ENCODE measurements around the gene DOCK7. TPM values are rescaled to one million over a fixed set of nuclear protein-coding genes. Genes with fewer than 3 reads are reported as not detected.

Gene DOCK7
- total and polyA plus RNA-seq, 2 of the 8 experiments (the other 6 are each of a cell fraction or from before 2014, with no cell fraction given), result 10.2 to 33.7 TPM

Small RNAs within 50 kb of the gene (small RNA-seq; reads per million reads assigned to genes)
- not detected for gene AL451044.1 (ENCODE audit: insufficient read depth)

Other genes with a start within 250 kb of the DOCK7 start
- not detected in 2 replicates for gene ANGPTL3, start 90.9 kb downstream of the DOCK7 start, total RNA-seq (2021; fragmentation: NEBNext Ultra II Directional; extraction: Animal tissue kit (Norgen Biotek cat#: 25700))
- not detected in 2 replicates for gene ANGPTL3, start 90.9 kb downstream of the DOCK7 start, polyA plus RNA-seq (2011; rRNA removed)
- 18.4 and 22.2 TPM in 2 replicates for gene ATG4C, start 95.7 kb upstream of the DOCK7 start, total RNA-seq (2021; fragmentation: NEBNext Ultra II Directional; extraction: Animal tissue kit (Norgen Biotek cat#: 25700))
- 2.5 and 5.1 TPM in 2 replicates for gene ATG4C, start 95.7 kb upstream of the DOCK7 start, polyA plus RNA-seq (2011; rRNA removed)

All from H1 (cell line).